Measurements from ENCODE around the gene SOBP.
A peak's percentile ranks its signal among the peaks of the same experiment; 100 is the strongest.

Gene SOBP

GRCh38 chr6:107587451-107587850 is 97.5 kb downstream of the SOBP start:
- H3K36me3 ChIP-seq (ENCODE audit: control insufficient read depth in 2 of 2, insufficient read depth in 1 of 2, low read length in 2 of 2): no peaks in the 10 kb centered on the region
- ChIA-PET CTCF (interaction anchor here (0.7 kb wide), 1 partner anchor 94 kb away, joined by 3 read pairs; no protein-coding TSS in a partner anchor), POLR2A (no interaction called here)
- TF ChIP-seq ZNF350 (tag by site-specific recombination; IDR thresholded peaks at IDR 0.05): no peak
- TF ChIP-seq ZNF837 (tag by site-specific recombination; IDR thresholded peaks at IDR 0.05): no peak
- no peak overlapping the region for H3K27ac ChIP-seq (ENCODE audit: extremely low read depth, low read depth, low read length)
- no peaks in the 10 kb centered on the region for H3K9me3 ChIP-seq (ENCODE audit: control insufficient read depth, insufficient read depth, low read depth, low read length)
- H3K4me3 ChIP-seq (ENCODE audit: low read depth, low read length): no peak overlapping the region
- peaks cover 9% of the 10 kb centered on the region for H3K4me1 ChIP-seq (ENCODE audit: control insufficient read depth, insufficient read depth, low read length)

GRCh38 chr6:107589199-107589598 is 99.3 kb downstream of the SOBP start:
- ChIA-PET CTCF (interaction anchor here (0.6 to 1.1 kb wide), 2 partner anchors 271 to 526 kb away, joined by 5 read pairs; no protein-coding TSS in a partner anchor), POLR2A (no interaction called here)
- Histone ChIP-seq H3K9me3 (ENCODE audit: control insufficient read depth, insufficient read depth, low read depth, low read length) (no peaks in the 10 kb centered on the region), H3K27ac (ENCODE audit: extremely low read depth, low read depth, low read length) (no peak overlapping the region), H3K4me3 (ENCODE audit: low read depth, low read length) (no peak overlapping the region), H3K36me3 (ENCODE audit: control insufficient read depth in 2 of 2, insufficient read depth in 1 of 2, low read length in 2 of 2) (no peaks in the 10 kb centered on the region), H3K4me1 (ENCODE audit: control insufficient read depth, insufficient read depth, low read length) (peaks cover 9% of the 10 kb centered on the region)
- TF ChIP-seq ZNF48 (tag by site-specific recombination; IDR thresholded peaks at IDR 0.05) (no peak), ZIC2 (tag by site-specific recombination; IDR thresholded peaks at IDR 0.05) (no peak), ZNF488 (tag by site-specific recombination; IDR thresholded peaks at IDR 0.05) (no peak), ZNF747 (tag by site-specific recombination; IDR thresholded peaks at IDR 0.05) (no peak), ZNF335 (tag by site-specific recombination; conservative IDR thresholded peaks at IDR 0.05) (no peak)

GRCh38 chr6:107589934-107590333 is 100.0 kb downstream of the SOBP start:
- H3K4me3 ChIP-seq (ENCODE audit: low read depth, low read length): no peak overlapping the region
- H3K27ac ChIP-seq (ENCODE audit: extremely low read depth, low read depth, low read length): no peak overlapping the region
- ChIA-PET POLR2A (no interaction called here), CTCF (interaction anchor here (1.2 kb wide), 1 partner anchor 17 kb away, joined by 3 read pairs; no protein-coding TSS in a partner anchor)
- H3K36me3 ChIP-seq (ENCODE audit: control insufficient read depth in 2 of 2, insufficient read depth in 1 of 2, low read length in 2 of 2): no peaks in the 10 kb centered on the region
- peaks cover 9% of the 10 kb centered on the region for H3K4me1 ChIP-seq (ENCODE audit: control insufficient read depth, insufficient read depth, low read length)
- TF ChIP-seq SETDB1 (IDR thresholded peaks at IDR 0.05; ENCODE audit: insufficient read length, low read length): no peak
- no peak for TF ChIP-seq GLI4 (tag by site-specific recombination; IDR thresholded peaks at IDR 0.05)
- TF ChIP-seq ZNF692 (tag by site-specific recombination; IDR thresholded peaks at IDR 0.05): no peak
- no peak for TF ChIP-seq ZNF449 (tag by site-specific recombination; IDR thresholded peaks at IDR 0.05)
- TF ChIP-seq ZFP37 (tag by site-specific recombination; IDR thresholded peaks at IDR 0.05): no peak
- no peaks in the 10 kb centered on the region for H3K9me3 ChIP-seq (ENCODE audit: control insufficient read depth, insufficient read depth, low read depth, low read length)

- CTCF ChIA-PET: interaction anchor here (0.6 to 1.2 kb wide), 2 partner anchors 17 to 555 kb away, joined by 3 read pairs; no protein-coding TSS in a partner anchor
- TF ChIP-seq GLIS2 (tag by site-specific recombination; IDR thresholded peaks at IDR 0.05): no peak
- TF ChIP-seq WT1 (tag by site-specific recombination; IDR thresholded peaks at IDR 0.05): peak; percentile 20; the same call in 1 of the 2 replicates
- peaks cover 9% of the 10 kb centered on the region for H3K4me1 ChIP-seq (ENCODE audit: control insufficient read depth, insufficient read depth, low read length)
- no peak overlapping the region for H3K27ac ChIP-seq (ENCODE audit: extremely low read depth, low read depth, low read length)
- POLR2A ChIA-PET: no interaction called here
- H3K36me3 ChIP-seq (ENCODE audit: control insufficient read depth in 2 of 2, insufficient read depth in 1 of 2, low read length in 2 of 2): no peaks in the 10 kb centered on the region
- H3K4me3 ChIP-seq (ENCODE audit: low read depth, low read length): no peak overlapping the region
- H3K9me3 ChIP-seq (ENCODE audit: control insufficient read depth, insufficient read depth, low read depth, low read length): no peaks in the 10 kb centered on the region
These were observed 100.5 kb downstream of the SOBP start for GRCh38 chr6:107590378-107590777.

All from HEK293 (cell line).